ENCODE results near the gene UBE3D.
"Not testable (repeated sequence)": the region's sequence is repeated elsewhere in the genome, so short reads cannot be mapped to it uniquely, and the experiment has no call there.

Gene UBE3D

GRCh38 chr6:83053678-83054077, 12.0 kb downstream of the UBE3D start:
- DNase-seq = no peak

GRCh38 chr6:83051377-83052172, 14.1 kb downstream of the UBE3D start:
- DNase-seq = no peak

- DNase-seq = no peak
Observed at GRCh38 chr6:83047065-83047754, 18.4 kb downstream of the UBE3D start.

GRCh38 chr6:83044091-83044768, 21.4 kb downstream of the UBE3D start:
- no peak for DNase-seq

GRCh38 chr6:83042467-83043053, 23.1 kb downstream of the UBE3D start:
- DNase-seq = no peak

DNA sequence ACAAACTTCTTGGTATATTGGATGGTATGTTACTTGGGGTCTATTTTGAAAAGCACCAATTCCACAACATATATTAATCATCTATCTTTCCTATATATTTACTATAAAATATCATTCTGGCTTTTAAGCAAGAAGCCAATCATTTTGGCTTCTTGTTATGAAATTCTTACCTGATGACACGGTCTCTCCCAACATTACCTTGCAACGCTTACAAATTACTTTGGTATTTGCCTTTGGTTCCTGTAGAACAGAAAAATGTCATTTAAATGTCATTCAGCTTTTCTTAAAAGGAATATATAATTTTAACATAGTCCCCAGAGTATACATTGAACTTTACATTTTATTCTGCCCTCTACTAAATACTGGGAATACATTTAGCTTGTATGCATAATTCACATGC, 27.4 kb downstream of the UBE3D start:
- no peak for DNase-seq

GRCh38 chr6:83031689-83032088, 34.0 kb downstream of the UBE3D start:
- DNase-seq = no peak

DNA sequence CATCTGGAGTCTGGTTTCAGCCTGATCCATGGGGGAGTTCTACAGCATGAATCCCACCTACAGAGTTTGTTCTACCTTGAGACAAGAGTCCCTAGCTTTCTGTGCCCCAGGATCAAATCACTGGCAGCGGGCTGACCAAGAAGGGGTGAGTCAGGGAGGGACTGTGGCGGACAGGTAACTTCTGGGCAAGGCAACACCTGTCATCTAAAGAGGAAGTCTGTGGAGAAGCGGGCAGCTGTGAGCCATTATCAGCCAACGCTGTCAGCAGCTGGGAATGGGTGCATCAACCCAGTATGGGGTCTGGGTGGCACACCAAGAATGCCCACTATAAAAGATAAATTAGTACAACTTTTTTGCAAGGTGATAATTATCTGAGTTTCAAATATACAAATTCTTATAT, 45.9 kb downstream of the UBE3D start:
- DNase-seq = no peak

DNA sequence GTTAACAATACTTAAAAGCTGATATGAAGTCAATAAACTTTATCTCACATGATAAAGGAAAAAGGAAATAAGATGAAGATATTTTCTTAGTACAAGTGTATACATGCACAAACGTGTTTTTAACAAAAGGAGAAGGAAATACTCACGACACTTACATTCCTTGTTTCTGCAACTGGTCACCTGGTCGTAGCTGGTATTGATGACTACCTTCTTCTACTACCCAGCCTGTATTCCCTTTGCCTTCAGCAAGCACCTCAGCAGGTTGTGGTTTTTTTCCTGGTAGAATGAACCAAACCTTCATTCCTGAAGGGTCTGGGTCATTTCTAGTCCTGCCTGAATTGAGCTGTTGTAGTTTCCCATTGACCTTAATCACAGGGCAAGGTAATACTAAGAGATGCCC, 54.5 kb downstream of the UBE3D start:
- DNase-seq = not testable (repeated sequence)

GRCh38 chr6:83008626-83009025, 57.0 kb downstream of the UBE3D start:
- DNase-seq = no peak

- DNase-seq = no peak
Observed at GRCh38 chr6:83006270-83006905, 59.3 kb downstream of the UBE3D start.

GRCh38 chr6:82996156-82996555, 69.5 kb downstream of the UBE3D start:
- no peak for DNase-seq

DNA sequence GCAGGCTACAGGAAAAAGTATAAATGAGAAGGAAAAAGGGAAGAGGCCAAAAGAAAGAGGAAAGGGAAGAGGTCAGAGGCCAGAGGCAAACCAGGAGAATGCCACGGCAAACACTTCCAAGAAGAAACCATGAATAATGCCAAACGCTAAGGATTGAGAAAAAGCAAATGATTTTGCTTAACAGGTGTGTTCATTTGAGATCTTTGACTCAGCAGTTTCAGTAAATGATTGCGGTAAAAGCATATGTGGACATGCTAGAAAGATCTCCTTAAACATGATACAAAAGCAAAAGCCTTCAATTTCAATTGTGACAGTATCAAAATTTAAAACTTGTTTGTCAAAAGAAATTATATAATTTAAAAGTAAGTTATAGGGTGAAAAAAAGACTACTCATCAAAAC, 70.6 kb downstream of the UBE3D start:
- no peak for DNase-seq

- no peak for DNase-seq
Observed at GRCh38 chr6:82989736-82990290, 75.8 kb downstream of the UBE3D start.

- DNase-seq = no peak
Observed at GRCh38 chr6:82988930-82989351, 76.7 kb downstream of the UBE3D start.

DNA sequence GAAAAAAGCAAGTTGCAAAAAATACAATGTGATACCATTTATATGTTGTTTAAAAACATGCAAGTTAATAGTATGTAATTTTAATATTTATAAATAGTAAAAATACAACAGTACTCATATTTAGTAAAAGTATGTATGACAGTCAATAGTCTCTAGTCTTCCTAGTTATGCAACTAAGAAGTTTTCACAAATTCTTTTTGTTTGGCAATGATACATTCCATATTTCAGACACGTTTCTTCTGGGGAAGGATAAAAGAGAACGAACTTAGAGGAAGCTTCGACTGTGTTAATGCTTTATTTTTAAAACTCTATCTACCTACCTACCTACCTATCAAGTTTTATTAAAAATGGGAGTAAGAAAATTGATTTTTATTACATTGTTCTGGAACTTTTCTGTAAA, 77.7 kb downstream of the UBE3D start:
- no peak for DNase-seq

GRCh38 chr6:82987416-82987815, 78.2 kb downstream of the UBE3D start:
- no peak for DNase-seq

DNA sequence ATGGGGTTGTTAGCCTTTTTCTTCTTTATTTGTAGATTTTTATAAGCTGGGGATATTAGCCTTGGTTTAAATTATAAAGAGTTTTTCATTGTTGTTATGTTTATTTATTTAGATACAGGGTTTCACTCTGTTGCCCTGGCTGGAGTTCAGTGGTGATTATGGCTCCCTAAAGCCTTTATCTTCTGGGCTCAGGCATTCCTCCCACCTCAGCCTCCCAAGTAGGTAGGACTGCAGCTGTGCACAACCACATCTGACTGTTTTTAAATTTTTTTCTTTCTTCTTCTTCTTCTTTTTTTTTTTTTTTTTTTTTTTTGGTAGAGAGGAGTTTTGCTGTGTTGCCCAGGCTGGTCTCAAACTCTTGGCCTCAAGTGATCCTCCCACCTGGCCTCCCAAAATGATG, 80.9 kb downstream of the UBE3D start:
- no peak for DNase-seq

GRCh38 chr6:82980086-82980485, 85.6 kb downstream of the UBE3D start:
- DNase-seq = no peak

GRCh38 chr6:82979657-82980056, 86.0 kb downstream of the UBE3D start:
- no peak for DNase-seq

DNA sequence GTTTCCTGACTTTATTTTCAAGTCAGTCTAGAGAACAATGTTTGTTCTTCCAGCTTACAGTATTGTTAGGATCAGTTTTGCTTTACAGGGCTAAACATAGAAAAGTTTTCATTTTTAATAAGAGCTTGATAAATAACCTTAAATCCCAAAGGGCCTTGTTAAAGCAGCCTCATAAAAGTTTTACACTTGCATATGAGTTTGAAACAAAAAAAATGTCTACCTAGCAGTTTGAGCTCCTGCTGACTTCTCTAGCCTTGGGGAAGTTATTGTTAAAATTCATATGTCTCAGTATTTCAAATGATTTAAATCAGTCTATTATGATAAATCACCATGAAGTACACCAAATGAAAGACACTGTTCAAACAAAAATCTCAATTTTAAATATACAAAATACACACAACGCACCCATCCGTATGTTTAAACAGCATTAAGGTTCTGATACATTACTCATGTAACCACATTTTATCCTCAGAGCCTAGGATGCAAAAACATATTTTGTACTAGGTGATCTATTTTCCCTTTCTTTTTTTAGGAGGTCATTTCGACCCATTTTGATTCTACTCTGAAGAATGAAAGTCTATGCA, 87.2 kb downstream of the UBE3D start:
- DNase-seq = no peak

DNA sequence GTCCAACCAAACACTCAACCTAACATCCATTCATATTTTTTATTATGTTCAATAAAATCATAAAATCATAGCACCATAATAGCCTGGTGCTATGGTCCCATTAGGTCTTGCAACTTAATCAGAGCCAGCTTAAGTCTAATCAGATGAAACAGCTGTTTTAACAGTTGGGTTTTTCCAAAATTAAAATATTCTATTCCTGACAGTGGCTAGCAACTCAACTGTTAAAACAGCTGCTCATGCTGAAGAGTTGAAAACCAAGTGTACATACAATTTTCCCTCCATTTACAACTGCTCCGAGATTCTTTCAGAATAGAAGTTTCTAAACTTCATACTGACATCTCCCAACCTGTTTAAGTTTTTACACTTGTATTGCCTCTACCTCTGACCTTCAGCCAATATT, 89.5 kb downstream of the UBE3D start:
- no peak for DNase-seq
